ENCODE measurements around the gene MEGF6. TPM values are rescaled to one million over a fixed set of nuclear protein-coding genes. Genes with fewer than 3 reads are reported as not detected.
A peak's percentile ranks its signal among the peaks of the same experiment; 100 is the strongest.

Gene MEGF6
- total RNA-seq, 1 donor, result 85.4 TPM

DNA sequence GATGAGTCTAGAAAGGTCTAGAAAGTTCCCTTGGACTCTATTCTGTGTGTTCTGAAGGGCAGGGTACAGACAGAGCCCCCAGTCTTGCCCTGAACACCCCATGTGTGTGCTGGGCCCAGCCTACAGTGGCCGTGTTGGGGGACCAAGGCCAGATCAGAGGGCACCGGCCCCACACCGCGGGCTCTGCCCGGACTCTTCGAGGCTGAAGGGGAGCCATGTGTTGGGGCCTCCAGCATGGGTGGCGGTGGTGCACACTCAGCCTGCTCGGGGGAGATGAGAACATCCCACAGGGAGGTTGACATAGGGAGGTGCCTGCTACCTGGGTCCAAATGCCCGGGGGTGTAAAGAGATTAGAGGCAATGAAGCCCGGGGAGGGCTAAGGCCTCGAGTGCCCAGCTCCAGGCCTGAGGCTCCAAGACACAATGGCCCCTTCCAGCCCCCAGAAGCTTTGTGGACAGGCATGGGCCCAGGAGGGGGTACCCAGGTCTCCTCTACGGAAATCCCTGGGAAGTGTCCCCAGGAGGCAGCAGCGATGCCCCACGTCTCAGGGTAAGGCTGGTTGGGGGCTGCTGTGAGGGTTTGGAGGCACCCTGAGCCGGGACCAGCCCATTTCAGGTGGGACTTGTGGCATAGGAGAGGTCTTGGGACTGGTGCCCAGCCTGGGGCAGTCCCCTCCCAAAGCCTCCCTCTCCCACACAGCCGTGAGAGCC lies 144.8 kb downstream of the MEGF6 start:
- TF ChIP-seq, protein P1, sequence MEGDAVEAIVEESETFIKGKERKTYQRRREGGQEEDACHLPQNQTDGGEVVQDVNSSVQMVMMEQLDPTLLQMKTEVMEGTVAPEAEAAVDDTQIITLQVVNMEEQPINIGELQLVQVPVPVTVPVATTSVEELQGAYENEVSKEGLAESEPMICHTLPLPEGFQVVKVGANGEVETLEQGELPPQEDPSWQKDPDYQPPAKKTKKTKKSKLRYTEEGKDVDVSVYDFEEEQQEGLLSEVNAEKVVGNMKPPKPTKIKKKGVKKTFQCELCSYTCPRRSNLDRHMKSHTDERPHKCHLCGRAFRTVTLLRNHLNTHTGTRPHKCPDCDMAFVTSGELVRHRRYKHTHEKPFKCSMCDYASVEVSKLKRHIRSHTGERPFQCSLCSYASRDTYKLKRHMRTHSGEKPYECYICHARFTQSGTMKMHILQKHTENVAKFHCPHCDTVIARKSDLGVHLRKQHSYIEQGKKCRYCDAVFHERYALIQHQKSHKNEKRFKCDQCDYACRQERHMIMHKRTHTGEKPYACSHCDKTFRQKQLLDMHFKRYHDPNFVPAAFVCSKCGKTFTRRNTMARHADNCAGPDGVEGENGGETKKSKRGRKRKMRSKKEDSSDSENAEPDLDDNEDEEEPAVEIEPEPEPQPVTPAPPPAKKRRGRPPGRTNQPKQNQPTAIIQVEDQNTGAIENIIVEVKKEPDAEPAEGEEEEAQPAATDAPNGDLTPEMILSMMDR (IDR thresholded peaks at IDR 0.05; ENCODE audit: extremely low read depth, low read depth, low read length), result no peak
- H3K4me1 ChIP-seq (ENCODE audit: insufficient read depth, low read length), result peaks cover 1% of the 10 kb centered on the region
- H2AFZ ChIP-seq (ENCODE audit: low read length), result no peak overlapping the region
- H3K27me3 ChIP-seq (ENCODE audit: insufficient read depth, low read length), result peaks cover 6% of the 10 kb centered on the region
- H3K9me3 ChIP-seq (ENCODE audit: low read depth, low read length), result no peaks in the 10 kb centered on the region
- DNase-seq (ENCODE audit: insufficient read length, low spot score, missing footprints), result peak; percentile 84
- no peaks in the 10 kb centered on the region for H3K36me3 ChIP-seq (ENCODE audit: insufficient read depth, low read length)
- H3K79me2 ChIP-seq (ENCODE audit: insufficient read depth, low read length), result no peaks in the 10 kb centered on the region
- no peak overlapping the region for H3K4me2 ChIP-seq (ENCODE audit: insufficient read depth, low read length)
- no peak overlapping the region for H3K27ac ChIP-seq (ENCODE audit: low read depth, low read length)
- no peak overlapping the region for H3K4me3 ChIP-seq (ENCODE audit: insufficient read depth, low read length)
- no peaks in the 10 kb centered on the region for H4K20me1 ChIP-seq (ENCODE audit: insufficient read depth, low read length)

DNA sequence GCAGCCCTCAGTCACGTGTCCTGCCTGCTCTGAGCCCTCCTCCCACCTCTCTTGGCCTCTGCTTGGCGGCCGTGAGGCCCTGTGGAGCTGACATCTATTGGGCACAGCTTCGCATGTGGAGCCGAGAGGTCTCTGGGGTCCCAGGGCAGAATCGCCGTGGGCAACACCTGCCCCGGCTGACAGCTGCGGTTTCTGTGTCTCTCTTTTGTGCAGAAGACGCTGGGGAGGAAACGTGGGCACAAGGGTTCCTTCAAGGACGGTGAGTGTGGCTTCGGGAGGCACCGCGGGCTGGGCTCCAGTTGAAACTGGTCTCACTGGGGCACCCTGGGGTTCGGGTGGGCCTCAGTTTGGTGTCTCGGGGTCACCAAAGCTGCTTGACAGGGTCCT lies 145.4 kb downstream of the MEGF6 start:
- Histone ChIP-seq H3K4me2 (ENCODE audit: insufficient read depth, low read length) (no peak overlapping the region), H3K36me3 (ENCODE audit: insufficient read depth, low read length) (no peaks in the 10 kb centered on the region)
- TF ChIP-seq, protein P1 (IDR thresholded peaks at IDR 0.05; ENCODE audit: extremely low read depth, low read depth, low read length), result no peak

DNA sequence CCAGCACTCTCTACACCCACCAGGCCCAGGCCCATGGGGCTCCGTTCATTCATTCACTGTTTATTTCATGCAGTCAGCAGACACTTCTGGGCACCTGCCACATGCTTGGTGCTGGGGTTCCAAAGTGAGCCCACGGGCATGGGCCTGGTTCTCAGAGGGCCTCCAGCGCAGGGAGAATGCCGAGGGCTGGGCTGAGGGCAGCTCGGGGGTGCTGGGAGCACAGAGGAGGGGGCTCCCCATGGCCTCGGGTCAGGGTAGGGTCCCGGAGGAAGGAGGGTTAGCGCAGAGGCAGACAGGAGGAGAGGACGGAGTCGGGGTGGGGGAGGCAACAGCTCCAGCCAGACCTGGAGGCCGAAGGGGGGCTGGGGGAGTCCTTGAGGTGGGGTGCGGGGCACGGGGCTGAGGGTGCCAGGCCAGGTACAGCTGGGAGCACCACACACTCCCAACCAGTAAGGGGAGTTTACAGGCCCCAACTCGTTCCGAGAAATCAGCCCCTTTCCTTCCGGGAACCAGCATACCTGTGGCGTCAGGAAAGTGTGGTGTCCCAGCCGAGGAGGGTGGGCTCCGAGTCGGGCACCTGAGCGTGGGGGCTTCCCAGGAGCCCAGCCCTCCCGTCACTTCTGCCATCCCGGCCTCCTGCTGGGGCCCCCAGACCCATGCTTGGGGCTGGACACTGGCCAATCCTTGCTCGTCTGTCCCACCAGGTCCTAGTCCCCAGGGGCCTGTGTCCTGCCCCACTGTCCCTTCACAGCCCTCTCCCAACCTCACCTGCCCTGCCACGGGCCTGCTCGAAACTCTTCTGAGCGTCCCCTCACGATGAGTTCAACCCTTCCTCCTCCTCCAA lies 146.0 kb downstream of the MEGF6 start:
- no peaks in the 10 kb centered on the region for H3K4me1 ChIP-seq (ENCODE audit: insufficient read depth, low read length)
- H3K4me2 ChIP-seq (ENCODE audit: insufficient read depth, low read length), result no peak overlapping the region
- H3K4me3 ChIP-seq (ENCODE audit: insufficient read depth, low read length), result no peak overlapping the region
- peak; percentile 90 for DNase-seq (ENCODE audit: insufficient read length, low spot score, missing footprints)
- H2AFZ ChIP-seq (ENCODE audit: low read length), result no peak overlapping the region
- H3K79me2 ChIP-seq (ENCODE audit: insufficient read depth, low read length), result no peaks in the 10 kb centered on the region
- H4K20me1 ChIP-seq (ENCODE audit: insufficient read depth, low read length), result no peaks in the 10 kb centered on the region
- H3K27ac ChIP-seq (ENCODE audit: low read depth, low read length), result no peak overlapping the region
- no peaks in the 10 kb centered on the region for H3K9me3 ChIP-seq (ENCODE audit: low read depth, low read length)
- TF ChIP-seq, protein P1 (IDR thresholded peaks at IDR 0.05; ENCODE audit: extremely low read depth, low read depth, low read length), result no peak
- peaks cover 6% of the 10 kb centered on the region for H3K27me3 ChIP-seq (ENCODE audit: insufficient read depth, low read length)
- no peaks in the 10 kb centered on the region for H3K36me3 ChIP-seq (ENCODE audit: insufficient read depth, low read length)

More for the DNA sequence above, 145.4 kb downstream of the MEGF6 start:
- Histone ChIP-seq H2AFZ (ENCODE audit: low read length) (no peak overlapping the region), H3K79me2 (ENCODE audit: insufficient read depth, low read length) (no peaks in the 10 kb centered on the region), H4K20me1 (ENCODE audit: insufficient read depth, low read length) (no peaks in the 10 kb centered on the region), H3K4me3 (ENCODE audit: insufficient read depth, low read length) (no peak overlapping the region), H3K27ac (ENCODE audit: low read depth, low read length) (no peak overlapping the region), H3K27me3 (ENCODE audit: insufficient read depth, low read length) (peaks cover 6% of the 10 kb centered on the region), H3K9me3 (ENCODE audit: low read depth, low read length) (no peaks in the 10 kb centered on the region), H3K4me1 (ENCODE audit: insufficient read depth, low read length) (no peaks in the 10 kb centered on the region)
- peak; percentile 91 for DNase-seq (ENCODE audit: insufficient read length, low spot score, missing footprints)

- Histone ChIP-seq H3K4me2 (ENCODE audit: insufficient read depth, low read length) (no peak overlapping the region), H2AFZ (ENCODE audit: low read length) (no peak overlapping the region), H3K9me3 (ENCODE audit: low read depth, low read length) (no peaks in the 10 kb centered on the region), H3K27me3 (ENCODE audit: insufficient read depth, low read length) (peaks cover 6% of the 10 kb centered on the region), H3K79me2 (ENCODE audit: insufficient read depth, low read length) (no peaks in the 10 kb centered on the region), H3K4me3 (ENCODE audit: insufficient read depth, low read length) (no peak overlapping the region), H3K36me3 (ENCODE audit: insufficient read depth, low read length) (no peaks in the 10 kb centered on the region), H3K4me1 (ENCODE audit: insufficient read depth, low read length) (no peaks in the 10 kb centered on the region), H3K27ac (ENCODE audit: low read depth, low read length) (no peak overlapping the region), H4K20me1 (ENCODE audit: insufficient read depth, low read length) (no peaks in the 10 kb centered on the region)
- TF ChIP-seq, protein P1 (IDR thresholded peaks at IDR 0.05; ENCODE audit: extremely low read depth, low read depth, low read length), result no peak
- DNase-seq (ENCODE audit: insufficient read length, low spot score, missing footprints), result no peak
Measured at GRCh38 chr1:3464649-3465025, 146.7 kb downstream of the MEGF6 start.
